Activated CD4-positive, CD25-positive, alpha-beta regulatory T cell treated with anti-CD3 and anti-CD28 coated beads, Interleukin-2, amount 50 U/mL, for 24 hours (primary cell): ENCODE measurements around the gene SEMA3D.

Source experiments
- ATAC-seq, 2 donors: fragments of 150-1000 bp; cut with Tn5 transposase; one replicate each; pipeline ENCODE4 v1.10.0; 2021; ENCODE audit warnings: mild to moderate bottlenecking in 1 of 2, moderate library complexity in 1 of 2

Gene SEMA3D

DNA sequence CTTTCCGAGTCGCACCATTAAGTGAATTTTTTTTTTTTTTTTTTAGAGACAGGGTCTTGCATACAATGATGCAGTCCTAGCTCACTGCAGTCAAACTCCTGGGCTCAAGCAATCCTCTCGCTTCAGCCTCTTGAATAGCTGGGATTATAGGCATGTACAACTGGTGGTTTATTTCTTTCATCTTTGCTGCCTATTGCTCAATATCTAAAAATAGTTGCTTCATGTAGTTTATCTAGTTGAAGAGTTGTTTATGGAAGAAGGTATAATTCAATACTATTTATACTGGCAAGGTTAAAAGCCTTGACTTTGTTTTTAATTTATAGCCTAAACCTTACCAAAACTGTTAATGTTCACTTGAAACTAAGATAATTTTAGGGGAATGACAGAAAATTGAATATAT is 66.9 kb downstream of the SEMA3D start:
- ATAC-seq, result no peak

DNA sequence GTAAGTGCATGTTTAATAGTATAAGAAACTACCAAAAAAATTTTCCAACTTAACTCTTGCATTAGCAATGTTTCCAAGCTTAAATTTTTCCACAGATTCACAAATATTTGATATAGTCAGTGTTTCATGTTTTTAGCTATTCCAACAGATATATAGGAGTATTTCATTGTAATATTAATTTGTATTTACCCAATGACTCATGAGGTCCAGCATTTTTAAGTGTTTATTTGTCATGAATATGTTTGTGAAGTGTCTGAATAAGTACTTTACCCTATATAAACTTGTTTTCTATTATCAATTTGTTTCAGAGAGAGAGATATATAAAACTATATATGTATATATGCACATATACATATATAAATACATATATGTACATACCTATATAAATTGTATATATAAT is 71.0 kb downstream of the SEMA3D start:
- no peak for ATAC-seq

DNA sequence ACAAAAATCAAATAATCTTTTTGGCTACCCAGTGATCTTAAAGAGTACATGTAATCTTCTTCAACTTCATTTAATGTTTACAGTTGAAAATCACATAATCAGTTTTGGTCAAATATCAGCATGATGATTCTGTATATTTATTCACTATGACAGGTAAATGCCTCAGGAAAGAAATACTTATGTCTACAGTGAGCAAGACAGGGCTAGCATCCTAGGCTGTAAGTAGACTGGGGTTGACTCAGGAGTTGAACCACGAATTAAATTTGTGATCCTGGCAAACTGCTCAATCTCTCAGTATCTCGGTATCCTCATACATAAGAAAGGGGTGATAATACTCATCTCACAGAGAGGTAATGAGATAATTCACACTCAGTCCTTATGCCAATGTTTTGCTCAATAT is 71.8 kb downstream of the SEMA3D start:
- no peak for ATAC-seq

DNA sequence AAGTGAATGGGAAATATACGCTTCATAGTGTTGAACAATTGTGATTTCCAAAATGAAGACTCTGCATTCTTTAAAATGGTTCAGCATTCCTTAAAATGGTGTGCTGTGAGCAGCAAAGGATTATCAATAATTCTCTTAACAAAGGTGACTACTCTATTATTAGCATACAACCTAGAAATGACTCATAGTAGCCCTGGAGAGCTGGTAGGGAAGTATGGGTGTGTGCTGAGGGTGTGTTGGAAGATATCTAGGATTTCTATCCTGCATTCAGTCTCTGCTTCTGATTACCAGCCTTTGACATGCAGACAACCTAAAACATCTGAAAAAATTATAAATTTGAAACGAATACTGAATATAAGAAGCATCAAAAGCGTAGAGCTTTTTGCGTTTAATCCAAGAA is 72.5 kb downstream of the SEMA3D start:
- ATAC-seq, result no peak

DNA sequence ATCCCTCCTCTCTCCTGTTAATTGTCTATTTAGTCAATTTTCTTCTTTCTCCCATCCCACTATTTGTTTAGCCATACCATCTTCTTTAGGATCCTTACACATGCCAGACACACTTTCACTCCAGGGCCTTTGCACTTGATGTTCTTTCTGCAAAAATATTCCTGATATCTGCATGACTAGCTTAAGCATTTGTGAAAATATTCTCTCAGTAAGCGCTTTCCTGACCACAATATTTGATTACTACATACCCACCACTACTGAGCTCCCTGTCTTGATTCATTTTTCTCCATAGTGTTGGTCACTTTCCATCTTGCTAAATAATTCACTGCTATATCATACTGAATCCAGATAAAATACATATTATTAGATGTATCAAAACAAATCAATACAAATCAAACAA is 75.1 kb downstream of the SEMA3D start:
- no peak for ATAC-seq

DNA sequence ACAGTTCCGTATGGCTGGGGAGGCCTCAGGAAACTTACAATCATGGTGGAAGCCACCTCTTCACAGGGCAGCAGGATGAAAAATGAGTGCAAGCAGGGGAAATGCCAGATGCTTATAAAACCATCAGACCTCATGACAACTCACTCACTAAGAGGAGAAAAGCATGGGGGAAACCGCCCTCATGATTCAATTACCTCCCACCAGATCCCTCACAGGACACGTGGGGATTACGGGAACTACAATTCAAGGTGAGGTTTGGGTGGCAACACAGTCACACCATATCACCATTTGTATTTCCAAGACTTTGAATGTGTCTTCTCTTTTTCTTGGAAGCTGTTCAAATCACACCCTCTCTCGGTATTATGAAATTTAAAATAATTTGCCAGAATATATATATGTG is 80.1 kb downstream of the SEMA3D start:
- ATAC-seq, result no peak

DNA sequence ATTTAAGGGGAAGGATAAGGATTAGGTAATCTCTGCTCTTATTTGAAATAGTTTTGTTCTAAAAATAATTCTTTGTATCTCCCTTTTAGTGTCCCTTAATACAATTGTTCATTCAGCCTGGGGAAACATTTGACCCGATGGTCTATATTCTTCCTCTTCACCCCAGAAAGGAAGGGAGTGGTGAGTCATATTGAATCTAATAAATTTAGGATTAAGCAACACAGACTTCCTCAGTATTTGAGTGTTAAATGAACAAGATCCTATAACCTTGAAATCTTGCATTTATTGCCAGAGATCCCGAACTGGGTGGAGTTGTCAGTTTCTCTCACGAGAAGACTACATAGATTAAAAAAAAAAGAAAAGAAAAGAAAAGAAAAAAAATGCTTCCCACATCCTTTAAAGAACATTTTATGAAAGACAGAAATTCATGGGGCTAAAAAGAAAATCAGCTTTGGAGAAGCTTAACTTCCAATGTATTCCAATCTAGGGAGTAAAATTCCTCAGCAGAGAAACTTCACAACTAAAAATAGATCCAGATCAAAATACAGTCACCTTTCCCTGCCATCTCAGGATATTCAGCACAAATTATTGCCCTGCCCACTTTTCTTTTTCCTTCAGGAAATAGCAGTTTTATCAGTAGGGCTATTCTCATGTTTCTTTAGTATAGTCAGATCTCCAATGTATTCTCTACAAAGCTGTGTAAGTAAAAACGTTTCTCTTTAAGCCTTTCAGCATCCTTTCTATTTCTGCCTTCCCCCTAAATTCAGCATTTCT is 82.2 kb downstream of the SEMA3D start:
- ATAC-seq, result no peak

DNA sequence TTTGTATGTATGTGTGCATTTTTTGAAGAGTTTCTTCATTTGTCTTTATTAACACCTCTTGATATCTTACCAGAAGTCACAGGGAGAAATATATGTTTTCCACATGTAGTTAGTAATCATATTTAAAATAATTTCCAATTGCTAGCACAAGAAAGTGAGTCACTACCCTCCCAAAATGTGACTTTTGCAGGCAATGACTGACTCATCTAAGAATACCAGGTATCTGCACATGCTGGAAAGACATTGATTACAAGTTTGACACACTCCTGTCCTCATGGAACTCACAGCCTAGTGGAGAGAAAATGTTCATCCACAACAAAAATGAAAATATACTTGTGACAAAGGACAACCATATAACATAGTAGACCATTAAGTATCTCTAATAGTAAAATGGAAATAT is 82.9 kb downstream of the SEMA3D start:
- ATAC-seq, result no peak

DNA sequence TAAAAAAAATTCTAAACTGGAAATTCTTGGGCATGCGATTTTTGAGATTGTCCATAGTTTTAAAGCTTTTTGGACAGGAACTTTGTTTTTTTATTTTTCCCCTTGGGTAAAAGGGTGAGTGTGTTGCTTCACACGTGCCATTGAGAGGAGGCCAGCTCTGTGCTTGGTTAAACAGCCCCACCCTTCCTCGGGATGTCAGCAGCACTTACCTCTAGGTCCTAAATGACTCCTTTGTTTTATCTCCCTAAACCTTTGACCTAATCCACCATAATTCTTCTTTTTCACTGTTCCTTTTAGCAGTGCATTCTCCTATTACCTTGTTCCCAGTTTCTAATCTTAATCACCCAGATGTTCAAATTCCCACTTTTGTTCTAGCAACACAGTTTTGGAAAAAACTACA is 83.5 kb downstream of the SEMA3D start:
- no peak for ATAC-seq

DNA sequence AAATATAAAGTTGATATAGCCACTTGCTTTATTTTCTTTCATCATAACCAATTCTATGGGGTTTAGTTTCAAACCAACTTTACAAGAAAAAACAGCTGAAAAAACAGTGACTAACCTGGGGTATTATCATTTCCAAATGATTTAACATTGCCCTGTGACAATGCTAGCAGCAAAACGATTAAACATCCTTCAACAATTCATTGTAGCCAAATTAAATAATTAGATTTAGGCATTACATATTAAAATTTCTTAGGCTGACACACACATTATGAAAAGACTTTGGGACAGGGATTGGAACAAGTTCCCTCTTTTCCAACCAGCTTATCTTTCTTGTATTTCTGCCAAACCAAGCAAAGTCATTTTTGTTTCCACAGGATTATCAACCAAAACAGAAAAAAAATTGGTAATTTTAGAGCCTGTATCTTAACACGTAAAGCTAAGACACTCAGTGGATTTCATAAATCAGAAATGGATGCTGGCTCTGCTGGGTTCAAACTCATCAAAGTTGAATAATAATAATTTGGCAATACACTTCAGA is 84.0 kb downstream of the SEMA3D start:
- no peak for ATAC-seq

DNA sequence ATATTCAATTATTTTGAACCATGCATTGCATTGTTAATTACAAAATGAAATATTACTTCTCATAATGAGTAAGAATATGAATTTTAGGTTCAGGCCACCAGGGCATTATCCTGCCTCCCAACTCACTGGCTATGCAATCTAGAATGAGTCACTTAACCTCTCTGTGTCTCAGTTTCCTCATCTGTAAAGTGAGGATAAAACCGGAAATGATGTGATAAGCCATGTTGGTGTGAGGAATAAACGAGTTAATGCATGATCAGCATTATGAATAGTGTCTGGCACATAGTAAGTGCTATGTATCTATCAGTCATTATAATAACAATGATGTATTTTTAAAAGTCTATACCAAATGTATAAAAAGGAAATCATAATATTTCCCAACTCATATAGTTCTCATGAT is 85.5 kb downstream of the SEMA3D start:
- no peak for ATAC-seq

DNA sequence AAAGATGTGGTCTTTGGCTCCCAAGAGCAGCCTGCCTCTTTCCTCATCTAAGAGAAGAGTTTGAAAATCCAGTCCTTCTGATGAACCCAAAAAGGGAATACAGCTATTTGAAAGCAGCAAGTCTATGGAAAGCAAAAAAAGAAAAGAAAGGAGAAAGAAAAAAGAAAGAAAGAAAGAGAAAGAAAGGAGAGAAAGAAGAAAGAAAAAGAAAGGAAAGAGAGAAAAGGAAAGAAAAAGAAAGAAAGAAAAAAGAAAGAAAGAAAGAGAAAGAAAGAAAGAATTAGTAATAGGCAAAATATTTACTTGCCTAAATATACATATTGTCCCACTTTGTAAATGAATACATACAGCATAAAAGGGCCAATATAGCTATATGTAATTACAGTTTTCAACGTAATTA is 89.0 kb downstream of the SEMA3D start:
- ATAC-seq, result no peak

DNA sequence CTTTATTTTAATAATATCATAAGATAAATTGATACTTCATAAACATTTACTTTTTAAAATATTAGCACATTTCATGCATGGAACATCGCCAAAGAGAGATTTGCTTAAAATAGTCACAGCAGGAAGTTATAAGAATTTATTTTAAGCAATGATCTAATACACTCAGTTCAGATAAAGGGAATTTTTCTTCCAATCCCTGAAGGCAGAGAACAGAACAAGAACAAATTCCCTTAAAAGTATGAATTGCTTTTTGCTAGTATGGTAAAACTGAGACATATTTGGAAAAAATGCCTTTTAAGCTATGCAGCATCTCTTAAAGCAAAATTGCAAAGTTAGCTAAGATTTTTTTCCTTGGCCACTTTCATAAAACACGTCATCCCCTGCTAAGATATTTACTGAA is 91.0 kb downstream of the SEMA3D start:
- ATAC-seq, result no peak

DNA sequence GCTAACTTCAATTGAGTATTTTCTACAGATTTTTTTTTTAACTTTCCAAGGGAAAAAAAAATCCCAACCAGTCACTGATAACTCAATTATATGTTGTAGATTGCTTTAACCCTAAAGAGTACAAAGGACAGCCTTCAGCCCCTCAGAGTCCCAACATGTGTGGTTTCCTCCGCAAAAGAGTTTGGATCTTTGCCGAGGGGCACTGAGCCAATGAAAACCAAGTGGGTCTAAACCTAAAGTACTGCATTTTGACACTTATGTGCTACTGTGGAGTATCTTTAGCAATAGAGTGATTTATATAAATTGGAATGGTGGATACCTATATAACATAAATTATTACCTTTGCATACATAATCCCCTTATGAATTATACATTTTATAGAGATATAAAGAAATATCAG is 91.5 kb downstream of the SEMA3D start:
- no peak for ATAC-seq

DNA sequence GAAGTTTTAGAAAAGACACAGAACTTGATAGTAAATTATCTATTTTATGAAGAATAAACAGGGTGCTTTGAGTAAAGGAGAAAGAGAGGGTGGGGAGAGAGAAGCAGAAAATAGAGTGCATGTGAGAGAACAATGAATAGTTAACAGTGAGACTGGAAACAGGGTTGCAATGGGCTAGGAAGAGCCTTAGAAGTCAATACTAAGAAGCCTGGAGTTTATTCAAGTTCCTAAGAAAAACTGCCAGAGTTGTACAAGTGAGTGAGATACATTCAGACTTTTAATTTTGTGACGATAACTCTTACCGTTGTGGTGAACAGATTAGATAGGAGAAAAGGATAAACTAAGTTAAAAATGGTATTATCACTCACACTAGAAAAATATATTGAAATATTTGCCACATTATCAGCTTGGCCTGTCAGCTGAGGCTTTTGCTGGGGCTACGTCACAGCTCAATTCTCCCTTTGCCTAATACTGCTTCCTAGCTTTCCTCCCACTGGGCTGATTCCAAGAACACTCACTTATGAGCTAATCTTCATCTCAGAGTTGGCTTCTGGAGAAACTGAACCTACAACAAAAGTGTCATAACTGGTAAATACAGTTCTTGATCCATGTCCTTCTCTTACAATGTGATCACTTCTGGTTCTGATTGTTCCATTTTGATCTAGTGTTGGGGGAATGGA is 92.7 kb downstream of the SEMA3D start:
- no peak for ATAC-seq

DNA sequence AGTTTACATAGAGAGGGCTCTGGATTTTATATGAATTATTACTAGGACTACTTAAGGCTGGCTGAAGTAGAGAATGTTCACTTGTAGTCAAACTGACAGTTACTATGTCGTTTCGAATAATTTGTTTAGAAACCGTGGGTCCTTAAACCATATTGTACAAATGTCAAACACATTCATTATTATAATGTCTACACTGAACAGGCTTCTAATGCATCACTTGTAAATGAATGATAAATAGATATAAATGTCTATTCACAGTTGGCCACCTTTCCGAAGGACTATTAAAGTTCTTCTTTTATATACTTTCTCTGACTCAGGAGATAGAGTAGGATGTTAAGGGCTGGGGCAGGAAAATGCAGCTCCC is 95.3 kb downstream of the SEMA3D start:
- no peak for ATAC-seq

DNA sequence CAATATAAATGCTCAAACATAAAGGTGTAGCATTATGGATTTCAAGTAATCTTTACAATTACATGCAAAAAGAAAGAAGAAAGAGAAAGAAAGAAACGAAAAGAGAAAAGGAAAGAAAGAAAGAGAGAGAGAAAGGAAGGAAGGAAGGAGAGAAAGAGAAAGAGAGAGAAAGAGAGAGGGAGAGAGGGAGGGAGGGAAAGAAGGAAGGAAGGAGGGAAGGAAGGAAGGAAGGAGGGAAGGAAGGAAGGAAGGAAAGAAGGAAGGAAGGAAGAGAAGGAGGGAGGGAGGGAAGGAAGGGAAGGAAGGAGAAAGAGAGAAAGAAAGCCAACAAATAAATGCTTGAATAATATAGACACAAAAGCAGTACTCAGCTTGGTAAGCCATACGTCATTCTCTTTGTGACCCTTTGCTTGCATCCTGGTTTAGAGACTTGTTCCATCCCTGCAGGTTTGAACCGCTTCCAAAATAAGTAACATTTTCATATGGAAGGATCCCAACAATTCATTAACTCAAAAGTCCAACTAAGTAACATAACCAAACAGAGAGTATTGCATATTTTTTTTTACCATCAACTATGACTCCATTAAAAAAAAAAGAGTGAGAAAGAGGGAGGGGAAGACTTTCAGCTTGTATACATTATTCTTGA is 95.8 kb downstream of the SEMA3D start:
- no peak for ATAC-seq

DNA sequence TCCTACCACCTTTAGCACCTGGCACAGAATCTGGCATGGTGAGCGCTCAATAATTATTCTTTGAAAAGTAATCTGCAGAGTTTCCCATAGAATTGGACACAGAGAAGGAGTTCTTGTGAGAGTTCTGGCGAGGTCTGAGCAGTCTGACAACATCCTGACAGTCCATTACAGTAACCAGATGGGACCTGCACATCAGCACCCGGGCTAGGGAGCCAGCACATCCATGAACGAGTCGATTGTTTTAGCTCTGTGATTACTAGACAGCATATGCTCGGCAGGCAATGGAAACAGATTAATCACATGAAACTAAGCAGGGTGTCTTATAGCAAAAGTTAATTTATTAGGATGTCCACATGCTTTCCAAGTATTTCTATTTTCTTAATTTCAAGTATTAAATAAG is 96.7 kb downstream of the SEMA3D start:
- ATAC-seq, result no peak

DNA sequence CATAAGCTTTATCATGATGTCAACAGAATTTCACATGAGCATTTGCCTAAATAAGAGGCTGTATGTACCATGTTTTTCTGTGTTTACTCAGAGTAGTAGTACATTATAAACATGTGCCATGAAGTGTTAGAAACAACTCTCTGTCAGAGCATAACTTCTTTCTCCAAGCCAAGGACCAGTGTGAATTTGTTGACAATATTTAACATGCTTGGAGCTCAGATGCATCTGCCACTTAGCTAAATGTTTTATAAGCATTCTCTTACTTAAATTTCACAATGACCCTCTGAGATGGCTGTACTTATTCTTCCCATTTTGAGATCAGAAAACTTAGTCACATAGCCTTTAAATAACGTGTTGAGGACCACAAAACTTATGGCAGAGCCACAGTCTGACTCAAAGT is 105.0 kb downstream of the SEMA3D start:
- no peak for ATAC-seq

DNA sequence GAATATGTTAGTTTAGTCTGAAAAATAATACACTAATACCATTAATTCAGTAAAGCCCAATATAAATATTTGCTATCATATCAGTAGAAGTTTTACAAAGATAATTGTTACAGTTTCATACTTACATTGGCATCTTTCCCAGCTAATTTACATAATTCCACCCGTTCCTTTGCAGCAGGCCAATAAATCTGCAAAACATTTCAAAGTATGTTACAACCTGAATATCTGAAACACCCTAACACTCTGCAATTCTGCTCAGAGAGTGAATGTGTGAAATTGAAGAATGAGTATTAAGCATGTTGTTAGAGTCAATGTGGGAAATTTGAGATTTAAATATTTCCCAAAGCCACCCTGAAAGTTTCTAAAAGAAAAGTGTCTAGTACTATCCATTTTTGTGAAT is 105.5 kb downstream of the SEMA3D start:
- no peak for ATAC-seq

DNA sequence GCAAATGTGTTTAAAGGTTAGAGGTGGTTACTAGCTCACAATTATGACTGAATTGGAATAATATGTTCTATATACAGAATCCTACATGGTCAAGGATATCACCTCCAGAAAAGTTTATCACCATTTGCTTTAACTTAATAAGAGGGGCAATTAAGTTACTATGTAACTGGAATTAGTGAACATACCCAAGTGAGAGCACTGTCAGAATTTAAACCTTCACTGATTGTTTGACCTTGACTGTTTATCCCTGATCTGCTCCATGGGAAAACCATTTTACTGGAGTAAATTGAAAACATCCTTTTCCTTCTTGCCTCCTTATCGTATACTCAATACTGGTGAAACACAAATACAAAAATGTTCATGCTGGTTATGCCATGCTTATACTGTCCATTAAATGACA is 107.4 kb downstream of the SEMA3D start:
- no peak for ATAC-seq

DNA sequence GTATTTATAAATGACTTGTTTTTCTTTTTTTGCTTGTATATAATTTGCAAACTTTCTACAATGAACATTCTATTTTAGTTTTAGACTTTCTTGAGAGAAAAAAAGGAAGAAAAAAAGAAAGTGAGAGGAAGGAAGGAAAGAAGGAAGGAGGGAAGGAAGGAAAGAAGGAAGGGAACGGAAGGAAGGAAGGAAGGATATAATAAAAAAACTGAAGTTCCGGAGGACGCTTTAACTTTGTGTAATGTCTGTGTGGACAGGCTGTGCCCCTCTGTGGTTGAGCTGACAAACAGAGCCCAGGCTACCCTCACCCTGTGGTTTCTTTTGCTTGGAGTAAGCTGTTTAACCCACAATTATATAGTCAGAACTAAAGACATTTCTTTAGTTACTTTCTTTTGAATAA is 108.7 kb downstream of the SEMA3D start:
- ATAC-seq, result no peak

DNA sequence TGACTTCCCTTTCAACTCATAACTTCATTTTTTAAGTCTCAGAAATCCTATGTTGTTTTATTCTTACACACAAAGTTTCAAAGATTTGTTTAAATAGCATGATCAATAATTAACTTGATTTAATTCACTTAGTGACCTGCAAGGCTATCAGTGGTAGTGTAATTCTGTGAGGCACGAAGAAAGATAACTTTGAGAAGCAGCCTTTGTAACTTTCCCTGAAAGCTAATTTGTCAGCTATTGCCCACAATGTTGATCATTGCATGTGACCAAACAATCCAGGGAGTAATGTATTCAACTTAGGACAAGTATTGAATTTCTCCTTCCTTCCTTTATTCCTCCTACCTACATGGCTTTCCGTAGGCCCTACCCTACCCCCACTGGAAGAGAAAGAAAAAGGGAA is 111.0 kb downstream of the SEMA3D start:
- no peak for ATAC-seq

DNA sequence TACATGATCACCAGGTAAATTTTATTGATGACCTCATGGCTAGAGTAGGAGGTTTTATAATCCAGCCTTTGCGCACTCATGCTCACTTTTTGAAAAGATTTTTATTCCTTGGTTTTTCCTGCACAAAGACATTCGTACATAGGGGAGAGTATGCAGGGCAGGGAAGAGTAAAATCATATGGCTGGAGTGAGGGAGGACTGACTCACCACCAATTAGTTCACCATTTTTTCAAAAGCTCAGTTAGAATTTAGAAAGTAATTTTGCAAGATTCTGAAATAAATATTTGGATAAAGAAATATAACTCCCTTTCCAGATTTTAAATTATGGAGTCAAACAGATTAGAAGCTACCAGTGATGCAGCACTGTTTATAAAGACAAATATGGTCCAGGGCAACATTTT is 111.9 kb downstream of the SEMA3D start:
- no peak for ATAC-seq
